ENCODE measurements around the gene KCNK6.
A peak's percentile ranks its signal among the peaks of the same experiment; 100 is the strongest.

KCNK6 gene

DNA sequence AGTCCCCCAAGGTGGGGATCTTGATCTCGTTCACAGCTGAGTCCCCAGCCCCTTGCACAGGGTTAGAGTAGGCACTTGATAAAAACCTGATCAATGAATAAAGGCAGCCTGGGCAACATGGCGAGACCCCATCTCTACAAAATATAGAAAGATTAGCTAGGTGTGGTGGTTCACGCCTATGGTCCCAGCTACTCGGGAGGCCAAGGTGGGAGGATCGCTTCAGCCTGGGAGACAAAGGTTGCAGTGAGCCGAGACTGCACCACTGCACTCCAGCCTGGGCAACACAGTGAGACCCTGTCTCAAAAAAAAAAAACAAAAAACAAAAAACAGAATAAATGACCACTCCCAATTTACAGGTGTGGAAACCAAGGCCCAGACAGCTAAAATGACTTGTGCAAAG, 8.7 kb upstream of the KCNK6 start:
- Mint-ChIP-seq H3K4me1 (peaks cover 12% of the 10 kb centered on the region), H3K27me3 (ENCODE audit: low read depth, poor library complexity) (peaks cover 4% of the 10 kb centered on the region), H3K27ac (no peak overlapping the region), H3K36me3 (ENCODE audit: low read depth) (no peaks in the 10 kb centered on the region), H3K4me3 (no peak overlapping the region), H3K9me3 (no peaks in the 10 kb centered on the region)
- no peak for DNase-seq
- TF ChIP-seq, protein P1, sequence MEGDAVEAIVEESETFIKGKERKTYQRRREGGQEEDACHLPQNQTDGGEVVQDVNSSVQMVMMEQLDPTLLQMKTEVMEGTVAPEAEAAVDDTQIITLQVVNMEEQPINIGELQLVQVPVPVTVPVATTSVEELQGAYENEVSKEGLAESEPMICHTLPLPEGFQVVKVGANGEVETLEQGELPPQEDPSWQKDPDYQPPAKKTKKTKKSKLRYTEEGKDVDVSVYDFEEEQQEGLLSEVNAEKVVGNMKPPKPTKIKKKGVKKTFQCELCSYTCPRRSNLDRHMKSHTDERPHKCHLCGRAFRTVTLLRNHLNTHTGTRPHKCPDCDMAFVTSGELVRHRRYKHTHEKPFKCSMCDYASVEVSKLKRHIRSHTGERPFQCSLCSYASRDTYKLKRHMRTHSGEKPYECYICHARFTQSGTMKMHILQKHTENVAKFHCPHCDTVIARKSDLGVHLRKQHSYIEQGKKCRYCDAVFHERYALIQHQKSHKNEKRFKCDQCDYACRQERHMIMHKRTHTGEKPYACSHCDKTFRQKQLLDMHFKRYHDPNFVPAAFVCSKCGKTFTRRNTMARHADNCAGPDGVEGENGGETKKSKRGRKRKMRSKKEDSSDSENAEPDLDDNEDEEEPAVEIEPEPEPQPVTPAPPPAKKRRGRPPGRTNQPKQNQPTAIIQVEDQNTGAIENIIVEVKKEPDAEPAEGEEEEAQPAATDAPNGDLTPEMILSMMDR (IDR thresholded peaks at IDR 0.05), result no peak

DNA sequence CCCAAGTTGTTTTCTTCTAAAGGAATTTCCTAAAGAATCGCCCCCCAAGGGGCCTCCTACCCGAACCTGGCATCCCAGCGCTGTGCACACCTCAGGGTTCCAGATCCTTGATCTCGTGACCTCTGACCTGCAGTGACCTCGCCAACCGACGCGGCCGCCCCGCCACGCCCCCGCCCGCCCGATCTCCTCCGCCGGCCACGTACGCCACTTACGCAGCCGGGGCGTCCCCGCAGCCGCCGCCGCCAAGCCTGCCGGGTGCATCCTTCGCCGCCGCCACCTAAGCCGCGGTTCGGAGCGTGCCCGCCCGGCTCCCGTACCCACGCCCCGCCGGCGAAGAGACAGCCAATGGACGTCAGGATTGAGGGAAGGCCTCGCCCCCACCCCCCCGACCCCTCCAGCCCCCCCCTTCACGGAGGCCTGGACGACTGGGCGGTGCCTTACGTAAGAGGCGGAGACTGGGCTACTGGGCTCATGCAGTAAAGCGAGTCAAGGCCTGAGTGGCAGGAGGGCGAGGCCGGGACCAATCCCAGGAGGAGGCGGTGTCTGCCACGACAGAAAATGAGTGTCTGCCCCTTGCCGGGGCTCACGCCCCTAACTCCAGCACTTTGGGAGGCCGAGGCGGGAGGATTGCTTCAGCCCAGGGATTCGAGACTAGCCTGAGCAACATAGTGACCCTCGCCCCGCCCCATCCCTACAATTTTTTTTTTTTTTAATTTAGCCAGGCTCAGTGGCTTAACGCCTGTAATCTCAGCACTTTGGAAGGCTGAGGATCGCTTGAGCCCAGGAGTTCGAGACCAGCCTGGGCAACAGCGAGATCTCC, 3.8 kb upstream of the KCNK6 start, which contains the start of gene YIF1B:
YIF1B (minus strand) TSS at position 291 of the 820 bp plus-strand sequence; CDS start at position 261, 30 bp downstream.
- H3K36me3 Mint-ChIP-seq (ENCODE audit: low read depth), result no peaks in the 10 kb centered on the region
- DNase-seq, result peak; percentile 95
- H3K27me3 Mint-ChIP-seq (ENCODE audit: low read depth, poor library complexity), result peaks cover 53% of the 10 kb centered on the region
- H3K4me3 Mint-ChIP-seq, result peak within 1 kb of the TSS; percentile 90
- H3K9me3 Mint-ChIP-seq, result no peaks in the 10 kb centered on the region
- TF ChIP-seq, protein P1 (IDR thresholded peaks at IDR 0.05), result no peak
- H3K27ac Mint-ChIP-seq, result peak within 1 kb of the TSS; percentile 91
- H3K4me1 Mint-ChIP-seq, result peaks cover 23% of the 10 kb centered on the region

DNA sequence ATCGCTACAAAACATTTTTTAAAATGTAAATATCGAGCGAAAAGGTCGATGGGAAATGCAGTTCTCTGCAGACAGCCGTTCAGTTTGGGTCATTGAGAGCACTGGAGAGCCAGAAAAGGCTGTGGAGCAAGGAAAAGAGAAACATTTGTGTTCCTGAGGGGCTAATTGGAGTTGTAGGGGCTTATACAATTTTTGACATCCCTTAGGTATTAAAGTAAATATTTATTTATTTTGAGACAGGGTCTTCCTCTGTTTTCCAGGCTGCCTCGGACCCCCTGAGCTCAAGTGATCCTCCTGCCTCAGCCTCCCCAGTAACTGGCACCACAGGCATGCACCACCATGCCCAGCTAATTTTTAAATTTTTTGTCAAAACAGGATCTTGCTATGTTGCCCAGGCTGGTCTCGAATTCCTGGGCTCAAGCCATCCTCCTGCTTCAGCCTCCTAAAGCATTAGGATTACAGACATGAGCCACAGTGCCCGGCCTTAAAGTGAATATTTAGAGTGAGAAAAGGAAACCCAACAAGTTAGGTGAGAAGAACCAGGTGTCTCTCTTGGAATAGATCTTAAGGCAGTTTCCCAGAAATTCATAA, 3.1 kb upstream of the KCNK6 start:
- peaks cover 60% of the 10 kb centered on the region for H3K27me3 Mint-ChIP-seq (ENCODE audit: low read depth, poor library complexity)
- H3K27ac Mint-ChIP-seq, result no peak overlapping the region
- no peak for DNase-seq
- H3K4me1 Mint-ChIP-seq, result peaks cover 23% of the 10 kb centered on the region
- no peaks in the 10 kb centered on the region for H3K9me3 Mint-ChIP-seq
- TF ChIP-seq, protein P1 (IDR thresholded peaks at IDR 0.05), result no peak
- H3K4me3 Mint-ChIP-seq, result peak overlapping the region; percentile 90
- no peaks in the 10 kb centered on the region for H3K36me3 Mint-ChIP-seq (ENCODE audit: low read depth)

DNA sequence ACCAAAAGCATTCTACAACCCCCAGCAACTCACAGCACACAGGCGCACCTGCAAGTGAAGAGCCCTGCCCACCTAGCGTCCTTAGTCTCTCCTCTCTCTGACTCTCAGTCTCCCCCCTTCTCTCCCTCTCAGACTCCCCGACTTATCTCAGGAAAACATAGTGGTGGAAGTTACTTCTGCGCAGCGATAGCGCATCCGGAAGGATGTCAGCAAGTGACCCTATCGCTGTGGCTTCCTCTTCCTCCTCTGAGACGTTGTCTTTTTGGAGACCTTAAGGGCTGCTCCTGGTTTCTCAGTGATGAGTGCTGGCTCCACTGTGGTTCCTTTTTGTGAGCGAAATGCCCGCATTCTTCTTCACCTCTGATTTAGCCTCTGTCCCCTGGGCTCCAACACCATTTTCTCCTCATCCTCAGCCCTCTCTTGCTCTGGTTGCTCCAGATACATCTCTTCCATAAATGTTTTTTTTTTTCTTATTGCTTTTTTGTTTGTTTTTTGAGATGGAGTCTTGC, 2.5 kb upstream of the KCNK6 start:
- Mint-ChIP-seq H3K27ac (no peak overlapping the region), H3K27me3 (ENCODE audit: low read depth, poor library complexity) (peaks cover 63% of the 10 kb centered on the region), H3K4me3 (peak overlapping the region; percentile 21)

DNA sequence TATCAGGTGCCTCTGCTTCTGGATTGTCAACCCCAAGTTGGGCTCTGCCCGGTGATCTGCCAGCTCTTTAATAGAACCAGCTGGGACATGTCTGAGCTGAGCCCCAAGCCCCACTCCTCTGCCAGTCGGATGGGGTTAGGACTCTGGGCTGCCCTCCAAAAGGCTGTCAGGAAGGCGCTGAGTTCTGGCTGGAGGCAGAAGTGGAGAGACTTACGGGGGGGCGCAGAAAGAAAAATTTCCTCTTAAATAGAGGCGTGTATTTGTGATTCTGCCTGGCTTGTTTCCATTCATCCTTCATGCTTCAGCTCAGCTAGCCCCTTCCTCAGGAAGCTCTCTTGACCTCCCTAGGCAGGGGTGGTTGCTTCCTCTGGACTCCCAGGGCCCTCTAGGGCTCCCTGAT, 985 bp upstream of the KCNK6 start:
- no peak overlapping the region for H3K4me3 Mint-ChIP-seq
- no peak for DNase-seq
- H3K36me3 Mint-ChIP-seq (ENCODE audit: low read depth), result no peaks in the 10 kb centered on the region
- H3K9me3 Mint-ChIP-seq, result no peaks in the 10 kb centered on the region
- H3K4me1 Mint-ChIP-seq, result peaks cover 20% of the 10 kb centered on the region
- TF ChIP-seq, protein P1 (IDR thresholded peaks at IDR 0.05), result no peak
- H3K27ac Mint-ChIP-seq, result no peak overlapping the region
- peaks cover 78% of the 10 kb centered on the region for H3K27me3 Mint-ChIP-seq (ENCODE audit: low read depth, poor library complexity)

More for the DNA sequence above, 2.5 kb upstream of the KCNK6 start:
- no peak for DNase-seq
- peaks cover 23% of the 10 kb centered on the region for H3K4me1 Mint-ChIP-seq
- no peaks in the 10 kb centered on the region for H3K36me3 Mint-ChIP-seq (ENCODE audit: low read depth)
- H3K9me3 Mint-ChIP-seq, result no peaks in the 10 kb centered on the region
- TF ChIP-seq, protein P1 (IDR thresholded peaks at IDR 0.05), result no peak

Measured in nephron progenitor cell (in vitro differentiated cells).